Urothelium cell line (cell line): ENCODE results near the gene DIP2C.
"Not testable (repeated sequence)": the region's sequence is repeated elsewhere in the genome, so short reads cannot be mapped to it uniquely, and the experiment has no call there.

Experiments used
- DNase-seq: peaks from one replicate; pipeline ENCODE4 v3.0.0; 2011; ENCODE audit warnings: low spot score, mixed read lengths
- FAIRE-seq: peaks from 2 replicates; lab custom pipeline; 2011; peaks lifted over from hg19 to GRCh38; lab: Jason Lieb, UNC

The DIP2C gene

GRCh38 chr10:437698-438490 lies 251.6 kb downstream of the DIP2C start:
- DNase-seq (no peak), FAIRE-seq (no peak)

DNA sequence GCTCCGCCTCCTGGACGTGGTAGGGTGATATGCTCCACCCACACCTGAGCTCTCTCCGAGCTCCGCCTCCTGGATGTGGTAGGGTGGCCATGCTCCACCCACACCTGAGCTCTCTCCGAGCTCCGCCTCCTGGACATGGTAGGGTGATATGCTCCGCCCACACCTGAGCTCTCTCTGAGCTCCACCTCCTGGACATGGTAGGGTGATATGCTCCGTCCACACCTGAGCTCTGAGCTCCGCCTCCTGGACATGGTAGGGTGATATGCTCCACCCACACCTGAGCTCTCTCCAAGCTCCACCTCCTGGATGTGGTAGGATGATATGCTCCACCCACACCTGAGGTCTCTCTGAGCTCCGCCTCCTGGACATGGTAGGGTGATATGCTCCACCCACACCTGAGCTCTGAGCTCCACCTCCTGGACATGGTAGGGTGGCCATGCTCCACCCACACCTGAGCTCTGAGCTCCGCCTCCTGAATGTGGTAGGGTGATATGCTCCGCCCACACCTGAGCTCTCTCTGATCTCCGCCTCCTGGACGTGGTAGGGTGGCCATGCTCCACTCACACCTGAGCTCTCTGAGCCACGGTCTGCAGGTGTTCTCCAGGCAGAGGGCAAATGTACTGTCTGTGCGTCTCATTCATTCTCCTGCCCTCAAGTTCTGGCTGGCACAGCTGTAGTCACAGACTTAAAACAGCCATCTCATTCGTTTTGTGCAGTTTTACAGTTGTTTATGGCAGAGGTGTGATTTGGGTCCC lies 252.4 kb downstream of the DIP2C start:
- no peak for FAIRE-seq
- DNase-seq, result no peak

DNA sequence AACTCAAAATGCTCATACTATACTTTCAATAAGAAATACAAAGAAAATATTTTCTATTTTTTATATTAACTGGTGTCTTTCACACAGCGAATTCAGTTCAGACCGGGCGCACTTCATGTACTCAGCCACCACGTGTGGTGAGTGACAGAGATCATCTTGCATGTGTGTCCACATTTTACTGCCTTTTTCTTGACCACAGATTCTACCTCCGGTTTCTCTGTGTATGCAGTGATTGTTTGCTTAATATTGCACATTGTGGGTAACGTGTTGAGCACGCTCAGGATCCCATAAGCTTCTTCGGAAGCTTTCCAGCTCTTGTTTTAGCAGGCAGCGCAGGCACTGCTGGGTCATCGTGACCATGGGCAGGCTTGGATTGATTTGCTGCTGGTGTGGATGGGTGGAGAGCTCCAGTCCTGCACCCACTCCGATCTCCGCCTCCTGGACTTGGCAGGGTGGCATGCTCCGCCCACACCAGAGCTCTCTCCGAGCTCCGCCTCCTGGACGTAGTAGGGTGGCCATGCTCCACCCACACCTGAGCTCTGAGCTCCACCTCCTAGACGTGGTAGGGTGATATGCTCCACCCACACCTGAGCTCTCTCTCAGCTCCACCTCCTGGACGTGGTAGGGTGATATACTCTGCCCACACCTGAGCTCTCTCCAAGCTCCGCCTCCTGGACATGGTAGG lies 253.3 kb downstream of the DIP2C start:
- DNase-seq (no peak), FAIRE-seq (no peak)

DNA sequence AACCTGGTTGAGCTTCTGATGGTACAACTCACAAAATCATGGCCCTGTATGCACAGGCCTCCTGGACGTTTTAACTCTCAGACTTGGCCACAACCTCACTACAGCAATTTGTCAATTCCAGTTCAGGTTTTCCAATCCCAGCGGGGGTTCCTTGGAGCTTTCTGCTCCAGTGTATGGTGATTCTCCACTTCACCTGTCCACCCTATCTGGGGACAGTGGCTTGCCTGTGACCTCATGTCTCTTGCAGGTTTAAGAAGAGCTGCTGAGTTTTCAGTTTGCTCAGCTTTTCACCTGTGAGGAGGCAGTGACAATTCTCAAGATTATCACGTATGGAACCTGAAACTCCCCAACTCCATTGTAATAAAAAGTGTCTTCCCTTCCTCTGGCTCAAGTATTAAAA lies 254.1 kb downstream of the DIP2C start:
- FAIRE-seq (no peak), DNase-seq (no peak)

- no peak for FAIRE-seq
- no peak for DNase-seq
These were observed 259.8 kb downstream of the DIP2C start for GRCh38 chr10:429696-430095.

DNA sequence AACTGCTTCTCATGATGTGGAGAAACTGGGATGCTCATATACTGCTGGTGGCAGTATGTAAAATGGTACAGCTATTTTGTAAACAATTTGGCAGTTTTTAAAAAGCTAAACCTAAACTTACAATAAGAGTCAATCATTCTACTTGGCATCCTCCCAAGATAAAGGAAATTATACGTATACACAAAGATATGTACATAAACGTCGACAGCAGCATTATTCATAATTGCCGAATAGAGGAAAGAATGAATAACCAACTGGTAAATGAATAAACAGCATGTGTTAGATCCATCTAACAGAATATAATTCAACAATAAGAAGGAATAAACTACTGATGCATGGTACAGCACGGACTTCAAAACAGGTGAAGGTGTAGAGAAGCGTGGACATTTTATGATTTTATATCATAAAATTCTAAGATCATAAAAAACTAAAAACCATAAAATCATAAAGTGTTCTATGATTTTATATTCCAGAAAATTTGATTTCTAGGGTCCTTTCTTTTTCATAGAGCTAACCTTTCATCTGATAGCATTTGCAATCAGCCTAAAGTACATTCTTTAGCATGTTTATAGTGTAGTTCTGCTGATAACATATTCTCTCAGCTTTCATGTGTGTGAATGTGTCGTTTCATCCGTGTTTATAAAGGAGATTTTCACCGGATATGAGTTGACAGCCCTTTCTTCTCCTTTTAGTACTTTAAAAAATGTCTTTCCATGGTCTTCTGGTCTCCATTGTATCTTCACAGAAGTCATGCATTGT lies 261.5 kb downstream of the DIP2C start:
- FAIRE-seq (no peak), DNase-seq (no peak)

DNA sequence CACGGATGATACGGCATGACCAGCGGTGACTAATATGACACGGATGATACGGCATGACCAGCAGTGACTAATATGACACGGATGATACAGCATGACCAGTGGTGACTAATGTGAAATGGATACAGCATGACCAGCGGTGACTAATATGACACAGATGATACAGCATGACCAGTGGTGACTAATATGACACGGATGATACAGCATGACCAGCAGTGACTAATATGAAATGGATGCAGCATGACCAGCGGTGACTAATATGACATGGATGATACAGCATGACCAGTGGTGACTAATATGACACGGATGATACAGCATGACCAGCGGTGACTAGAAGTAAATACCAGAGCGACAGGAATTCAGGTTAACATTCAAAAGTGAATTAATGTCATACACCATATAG lies 264.1 kb downstream of the DIP2C start:
- FAIRE-seq, DNase-seq: not testable (repeated sequence)

DNA sequence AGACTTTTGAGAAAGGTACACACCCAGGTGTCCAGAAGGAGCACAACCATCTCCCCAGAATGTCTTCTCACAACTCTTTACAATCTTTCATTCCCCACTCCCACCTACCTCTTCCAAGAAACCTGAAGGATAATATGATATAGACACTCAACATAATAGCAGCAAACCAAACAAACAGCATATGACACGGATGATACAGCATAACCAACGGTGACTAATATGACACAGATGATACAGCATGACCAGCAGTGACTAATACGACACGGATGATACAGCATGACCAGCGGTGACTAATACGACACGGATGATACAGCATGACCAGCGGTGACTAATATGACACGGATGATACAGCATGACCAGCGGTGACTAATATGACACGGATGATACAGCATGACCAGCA lies 264.7 kb downstream of the DIP2C start:
- not testable (repeated sequence) for DNase-seq, FAIRE-seq

- FAIRE-seq (no peak), DNase-seq (no peak)
These were observed 266.3 kb downstream of the DIP2C start for GRCh38 chr10:423178-423577.

DNA sequence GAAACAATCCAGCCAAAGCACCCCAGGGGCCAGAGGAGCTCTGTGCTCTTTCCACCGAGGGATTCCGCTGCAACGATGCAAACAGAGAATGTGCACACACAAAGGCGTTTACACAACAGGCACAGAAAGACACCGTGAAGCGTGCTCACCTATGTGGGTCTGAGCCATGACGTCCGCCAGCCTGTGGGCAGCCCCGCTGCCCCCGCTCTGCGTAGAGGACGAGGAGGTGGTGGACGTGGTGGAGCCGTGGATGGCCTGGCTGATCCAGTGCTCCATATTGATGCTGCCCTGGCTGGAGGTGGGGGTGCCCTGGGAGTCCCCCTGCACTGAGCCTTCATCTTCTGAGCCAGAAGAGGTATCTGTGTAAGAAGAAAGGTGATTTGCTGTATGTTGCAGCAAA lies 266.8 kb downstream of the DIP2C start:
- no peak for DNase-seq

GRCh38 chr10:422241-422640 lies 267.2 kb downstream of the DIP2C start:
- FAIRE-seq, result no peak
- DNase-seq, result no peak

More for the DNA sequence above, 266.8 kb downstream of the DIP2C start:
- no peak for FAIRE-seq

GRCh38 chr10:421170-421569 lies 268.3 kb downstream of the DIP2C start:
- no peak for FAIRE-seq
- DNase-seq, result no peak

DNA sequence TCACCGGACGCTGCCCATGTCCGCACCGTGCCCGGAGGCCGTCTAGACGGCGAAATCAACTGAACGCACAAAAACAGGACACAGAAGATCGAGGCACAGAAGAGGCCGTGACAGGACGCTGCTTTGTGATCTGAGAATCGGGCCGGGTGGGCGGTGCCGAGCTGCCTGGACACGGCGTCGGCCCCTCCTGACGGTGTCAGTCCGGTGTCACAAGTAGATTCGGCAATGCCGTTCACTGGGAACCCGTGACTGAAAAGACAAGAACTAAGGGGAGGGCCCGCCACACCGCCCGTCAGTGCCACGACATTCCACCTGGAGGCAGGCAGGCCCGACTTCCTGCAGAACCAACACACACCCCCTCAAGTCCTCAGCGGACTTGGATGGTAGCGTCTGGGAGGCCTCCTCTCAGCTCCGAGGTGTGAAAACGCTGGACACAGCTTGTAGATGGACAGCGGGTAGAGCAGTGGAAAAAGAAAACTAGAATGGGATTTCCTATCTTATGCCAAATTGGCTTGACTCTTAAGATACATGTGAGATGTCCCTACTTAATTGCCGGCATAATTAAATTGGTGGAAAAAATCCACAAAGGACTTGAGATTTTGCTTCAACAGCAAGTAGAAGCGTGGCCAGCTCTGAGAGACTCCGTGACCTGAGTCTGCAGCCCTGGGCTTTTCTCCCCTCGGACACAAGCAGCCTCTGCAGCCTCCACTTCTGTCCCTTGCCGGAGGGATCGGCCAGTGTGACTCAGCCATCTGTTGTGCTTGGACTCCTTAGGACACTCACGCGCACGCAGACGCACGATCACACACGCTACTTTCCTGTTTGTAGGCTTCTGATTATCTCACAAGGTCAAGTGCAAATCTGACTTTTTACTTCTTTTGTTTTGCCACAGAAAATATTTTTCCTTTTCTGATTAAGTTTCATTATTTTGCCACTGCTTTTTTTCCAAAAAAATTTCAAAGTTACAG lies 269.0 kb downstream of the DIP2C start:
- DNase-seq, result no peak

GRCh38 chr10:418894-419293 lies 270.6 kb downstream of the DIP2C start:
- DNase-seq (no peak), FAIRE-seq (no peak)

More for the DNA sequence above, 269.0 kb downstream of the DIP2C start:
- FAIRE-seq, result no peak

GRCh38 chr10:418226-418625 lies 271.2 kb downstream of the DIP2C start:
- FAIRE-seq (no peak), DNase-seq (no peak)

- DNase-seq (peak; percentile 2), FAIRE-seq (no peak)
These were observed 273.4 kb downstream of the DIP2C start for GRCh38 chr10:416091-416515.

DNA sequence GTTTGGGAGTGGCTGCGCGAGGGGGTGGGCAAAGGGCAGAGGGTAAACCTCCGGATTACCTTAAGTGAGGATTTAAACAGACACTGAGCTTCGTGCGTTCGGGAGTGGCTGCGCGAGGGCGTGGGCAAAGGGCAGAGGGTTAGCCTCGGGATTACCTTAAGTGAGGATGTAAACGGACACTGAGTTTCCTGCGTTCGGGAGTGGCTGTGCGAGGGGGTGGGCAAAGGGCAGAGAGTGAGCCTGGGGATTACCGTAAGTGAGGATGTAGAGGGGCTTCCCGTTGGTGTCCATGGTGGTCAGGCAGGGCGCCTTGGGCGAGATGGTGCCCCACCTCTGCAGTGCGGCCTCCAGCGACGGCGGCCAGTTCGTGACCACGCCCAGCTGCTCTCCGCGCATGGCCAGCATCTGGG lies 275.8 kb downstream of the DIP2C start:
- no peak for DNase-seq
- no peak for FAIRE-seq

GRCh38 chr10:412109-412508 lies 277.4 kb downstream of the DIP2C start:
- FAIRE-seq, result no peak
- DNase-seq, result no peak

DNA sequence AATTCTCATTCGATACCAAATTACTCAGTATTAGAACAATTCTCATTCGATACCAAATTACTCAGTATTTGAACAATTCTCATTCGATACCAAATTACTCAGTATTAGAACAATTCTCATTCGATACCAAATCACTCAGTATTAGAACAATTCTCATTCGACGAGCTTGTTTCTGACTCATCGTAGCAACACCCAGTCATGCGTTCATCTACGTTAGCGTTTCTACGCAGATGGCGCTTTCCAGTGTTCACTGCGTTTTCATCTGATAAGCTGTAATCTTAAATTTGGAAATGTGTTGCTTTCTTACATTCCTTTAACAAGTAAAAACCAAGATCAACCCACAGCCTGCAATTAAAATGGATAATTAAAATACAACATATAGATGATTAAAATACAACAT lies 277.9 kb downstream of the DIP2C start:
- DNase-seq, result no peak
- no peak for FAIRE-seq
